Stimulated activated CD8-positive, alpha-beta memory T cell treated with anti-CD3 and anti-CD28 coated beads, Interleukin-4, amount 100 ng/mL, for 1 hour (primary cell): ENCODE results near the gene CD81.

Source experiments
- DNase-seq, 2 donors: peaks; one replicate each; pipeline ENCODE4 v3.0.0-alpha.2; 2020; ENCODE audit warnings: low read depth in 2 of 2, low spot score in 1 of 2

CD81 gene

DNA sequence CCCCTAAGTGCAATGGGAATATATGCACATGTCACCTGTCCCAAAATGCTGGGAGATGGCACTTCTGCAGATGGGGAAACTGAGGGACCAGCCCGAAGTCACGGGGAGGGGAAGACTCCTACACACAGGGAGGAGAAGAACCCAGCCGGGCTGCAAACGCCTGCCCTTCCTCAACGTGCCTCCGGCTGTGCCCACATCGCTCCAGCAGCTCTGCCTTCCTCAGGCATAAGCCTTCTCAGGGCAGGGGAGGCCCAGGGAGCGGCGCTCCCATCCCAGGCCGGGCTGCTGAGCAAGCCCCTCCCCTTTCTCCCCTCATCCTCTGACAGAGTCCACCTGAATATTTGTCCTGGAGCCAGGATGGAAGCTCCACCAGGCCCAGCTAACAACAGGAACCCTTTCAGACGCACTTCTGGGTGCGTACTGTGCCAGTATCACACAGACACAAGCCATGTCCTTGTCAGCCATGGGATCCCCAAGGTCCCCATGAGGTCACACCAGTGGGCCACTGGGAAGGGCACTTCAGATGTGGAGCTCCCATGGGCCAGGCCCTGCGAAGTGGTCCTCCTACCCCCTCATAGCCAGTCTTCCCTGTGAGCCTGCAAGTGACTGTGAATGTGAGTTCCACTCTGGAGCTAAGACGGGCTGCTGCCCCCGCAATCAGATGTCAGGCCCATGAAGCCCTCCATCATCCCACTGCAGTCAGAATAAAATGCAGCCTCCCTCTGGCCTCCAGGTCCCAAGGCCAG, 2.5 kb upstream of the CD81 start:
- no peak for DNase-seq

DNA sequence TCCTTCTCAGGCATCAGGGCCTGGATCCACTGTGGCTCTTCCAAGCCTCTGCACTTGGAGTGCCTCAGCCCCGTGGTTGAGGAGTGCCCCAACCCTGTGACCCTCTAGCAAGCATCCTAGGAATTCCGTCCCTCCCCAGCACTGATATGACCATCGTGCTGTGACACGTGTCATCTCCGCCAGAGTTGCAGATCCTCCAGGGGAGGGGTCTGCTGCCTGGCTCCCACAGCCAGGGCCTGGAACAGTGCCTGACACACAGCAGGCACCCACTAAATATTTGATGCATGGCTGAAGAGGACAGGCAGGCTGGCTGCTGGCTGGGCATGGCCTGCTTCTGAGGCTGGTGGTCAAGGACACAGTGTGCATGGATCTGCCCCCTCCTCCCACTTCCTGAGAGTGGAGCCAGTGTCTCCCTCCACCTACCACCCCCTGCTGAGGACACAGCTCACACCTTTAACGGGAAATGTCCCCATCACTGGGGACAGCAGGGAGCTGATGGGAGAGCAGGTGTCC, 1.7 kb upstream of the CD81 start:
- DNase-seq: no peak

DNA sequence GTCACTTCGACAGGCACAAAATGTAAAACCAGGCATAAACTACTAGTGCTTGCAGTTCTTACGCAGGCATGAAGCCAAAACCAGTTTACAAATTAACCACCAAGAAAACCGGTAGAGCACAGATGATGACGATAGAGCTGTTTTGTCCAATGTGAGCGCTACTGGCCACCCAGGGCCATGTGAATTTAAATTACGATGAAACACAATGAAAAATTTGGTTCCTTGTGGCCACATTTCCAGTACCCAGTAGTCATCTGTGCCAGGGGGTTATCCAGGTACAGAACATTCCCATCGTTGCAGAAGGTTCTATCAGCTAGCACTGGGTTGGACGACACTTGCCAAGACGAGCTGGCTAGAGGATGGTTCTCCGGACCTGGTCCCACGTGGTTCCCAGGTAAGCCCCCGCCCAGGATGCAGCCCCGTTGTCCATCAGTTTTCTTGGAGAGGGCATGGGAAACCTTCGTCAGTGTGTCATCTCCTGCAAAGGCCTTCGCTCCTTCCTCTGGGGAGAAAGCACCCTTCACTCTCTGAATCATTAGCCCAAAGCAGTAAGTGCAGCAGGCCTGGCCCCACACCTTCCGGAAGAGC, 1.1 kb upstream of the CD81 start:
- DNase-seq: no peak

DNA sequence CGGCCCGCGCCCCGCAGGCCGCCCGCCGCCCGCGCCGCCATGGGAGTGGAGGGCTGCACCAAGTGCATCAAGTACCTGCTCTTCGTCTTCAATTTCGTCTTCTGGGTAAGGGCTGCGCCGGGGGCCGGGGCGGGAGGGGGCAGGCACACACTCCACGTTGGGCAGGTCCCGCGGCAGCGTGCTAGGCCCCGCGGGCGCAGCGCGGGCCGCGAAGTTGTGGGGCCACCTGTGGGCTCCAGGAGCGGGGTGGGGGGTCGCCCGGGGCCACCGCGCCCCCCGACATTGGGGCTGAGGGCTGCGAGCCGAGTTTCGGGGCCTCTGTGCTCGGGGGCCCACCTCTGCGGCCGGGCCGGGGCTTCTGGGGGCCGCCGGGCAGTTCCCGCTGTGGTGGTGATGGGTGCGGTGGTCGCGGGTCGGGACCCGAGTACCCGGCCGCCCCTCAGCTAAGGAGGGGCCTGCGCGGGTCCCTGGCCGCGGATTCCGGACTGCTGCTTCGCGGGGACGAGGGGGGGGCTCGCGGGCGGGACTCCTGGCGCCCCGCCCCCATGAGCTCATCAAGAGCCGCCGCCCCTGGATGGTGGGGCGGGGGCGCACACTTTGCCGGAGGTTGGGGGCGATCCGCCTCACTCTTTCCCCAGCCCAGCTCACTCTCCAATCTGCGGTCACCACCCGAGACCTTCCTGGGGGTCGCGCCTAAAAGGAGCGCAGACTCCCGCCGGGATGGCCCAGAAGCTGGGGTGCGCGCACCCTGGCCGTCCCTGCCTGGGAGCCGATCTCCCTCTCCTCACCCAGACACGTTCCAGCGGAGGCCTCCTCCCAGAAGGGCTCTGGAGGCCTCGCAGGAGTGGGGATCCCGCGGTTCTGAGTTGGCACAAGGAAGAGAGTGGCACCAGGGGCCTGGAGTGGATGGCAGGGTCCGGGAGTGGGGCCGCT, 667 bp downstream of the CD81 start:
- DNase-seq: no peak

DNA sequence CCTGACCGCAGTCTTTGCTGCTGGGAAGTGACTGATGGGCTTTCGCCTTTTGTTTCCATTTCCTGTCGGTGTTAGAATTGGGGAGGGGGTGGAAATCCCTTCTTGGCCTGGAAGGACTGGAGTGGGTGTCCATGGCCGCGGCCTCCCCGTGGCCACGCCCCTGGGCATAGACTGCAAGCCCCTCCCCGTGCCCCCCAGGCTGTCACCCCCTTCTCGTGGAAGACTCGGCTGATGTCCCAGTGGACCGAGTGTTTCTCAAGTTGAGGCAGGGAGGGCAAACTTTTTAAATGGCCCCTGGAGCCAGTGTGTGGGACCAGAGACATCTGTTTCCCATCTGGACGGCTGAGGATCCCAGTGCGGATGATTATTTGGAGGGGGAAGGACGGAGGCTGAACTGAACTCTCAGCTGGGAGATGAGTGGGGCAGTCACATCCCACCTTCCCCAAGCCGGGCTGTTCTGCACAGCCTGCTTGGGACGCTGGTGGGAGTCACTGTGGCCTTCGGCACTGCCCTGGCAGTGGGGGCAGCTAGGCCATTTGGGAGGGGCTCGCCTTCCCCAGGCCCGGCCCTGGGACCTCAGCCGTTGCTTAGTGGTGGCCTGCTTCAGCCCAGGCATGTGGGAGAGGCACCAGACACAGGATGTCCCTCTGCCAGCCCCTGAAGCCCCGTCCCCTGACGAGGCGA, 1.6 kb downstream of the CD81 start:
- DNase-seq: no peak

DNA sequence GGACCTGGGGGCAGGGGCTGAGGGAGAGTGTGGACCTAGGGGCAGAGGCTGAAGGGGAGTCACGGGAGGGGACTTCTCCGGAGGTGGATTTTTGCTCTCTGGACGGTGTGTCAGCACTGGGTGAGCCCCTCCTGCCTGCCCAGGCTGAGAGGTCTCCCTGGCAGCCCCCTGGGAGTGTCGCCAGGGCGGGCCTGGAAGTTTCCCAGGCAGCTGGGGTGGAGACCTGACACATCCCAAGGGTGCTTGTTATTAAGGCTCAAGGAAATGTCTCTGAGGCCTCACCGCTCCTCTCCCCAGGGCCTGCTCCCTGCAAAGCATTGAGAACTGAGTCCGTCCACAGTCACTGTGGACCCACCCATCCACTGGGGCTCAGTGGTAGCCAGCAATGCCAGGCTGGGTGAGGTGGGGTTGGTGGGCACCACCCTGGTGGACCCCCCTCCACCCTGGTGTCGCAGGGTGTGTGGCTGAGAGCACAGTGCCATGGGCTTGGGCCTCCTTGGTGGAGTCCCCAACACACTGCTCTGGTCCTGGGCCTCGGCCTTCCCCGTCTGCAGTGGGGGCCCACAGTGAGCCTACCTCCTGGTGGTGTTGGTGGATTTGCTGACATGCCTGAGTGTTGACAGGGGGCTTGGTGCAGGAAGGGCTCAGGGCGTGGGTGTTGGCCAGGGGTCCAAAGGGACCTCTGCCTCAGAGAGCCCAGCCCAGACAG, 2.5 kb downstream of the CD81 start:
- no peak for DNase-seq

DNA sequence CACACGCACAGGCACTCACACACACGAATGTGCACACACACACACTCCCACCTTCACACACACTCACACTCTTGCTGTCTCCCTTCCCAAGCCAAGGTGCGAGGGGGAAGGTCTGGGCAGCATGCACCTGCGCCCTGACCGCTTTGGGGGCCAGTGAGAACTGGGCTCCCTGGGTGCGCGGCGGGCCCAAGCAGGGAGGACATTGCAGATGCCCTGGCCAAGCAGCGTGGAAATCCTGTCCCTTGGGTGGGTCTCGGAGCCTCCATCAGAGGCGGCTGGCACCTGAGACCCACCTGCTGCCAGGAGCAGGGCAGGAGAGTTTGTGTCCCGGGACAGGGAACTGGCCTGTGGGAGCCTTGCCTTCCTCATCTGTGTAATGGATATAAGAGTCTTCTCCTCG, 3.3 kb downstream of the CD81 start:
- no peak for DNase-seq

DNA sequence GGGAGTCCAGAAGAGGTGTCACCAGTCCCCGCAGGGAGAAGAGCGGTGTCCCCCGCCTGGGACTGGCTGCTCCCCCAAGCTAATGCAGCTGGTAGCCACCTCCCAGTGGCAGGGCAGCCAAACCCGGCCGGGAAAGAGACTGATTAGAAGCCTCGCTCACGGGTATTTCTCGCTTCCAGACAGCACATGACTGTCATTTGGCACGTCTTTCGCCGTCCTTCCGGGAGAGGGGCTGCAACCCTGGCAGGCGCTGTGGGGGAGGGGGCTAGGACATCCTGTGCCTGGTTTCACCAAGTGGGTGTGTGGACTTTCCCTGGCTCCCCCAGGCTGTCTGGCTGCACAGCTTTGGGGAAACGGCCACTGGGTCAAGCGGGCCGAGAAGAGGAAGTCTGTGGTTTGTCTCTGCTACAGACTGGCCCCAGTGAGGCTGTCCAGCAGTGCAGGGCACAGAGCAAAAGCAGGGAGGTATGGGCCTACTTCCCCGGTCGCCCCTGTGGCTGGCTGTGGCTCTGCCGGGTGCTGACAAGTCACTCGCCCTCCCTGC, 3.8 kb downstream of the CD81 start:
- no peak for DNase-seq

DNA sequence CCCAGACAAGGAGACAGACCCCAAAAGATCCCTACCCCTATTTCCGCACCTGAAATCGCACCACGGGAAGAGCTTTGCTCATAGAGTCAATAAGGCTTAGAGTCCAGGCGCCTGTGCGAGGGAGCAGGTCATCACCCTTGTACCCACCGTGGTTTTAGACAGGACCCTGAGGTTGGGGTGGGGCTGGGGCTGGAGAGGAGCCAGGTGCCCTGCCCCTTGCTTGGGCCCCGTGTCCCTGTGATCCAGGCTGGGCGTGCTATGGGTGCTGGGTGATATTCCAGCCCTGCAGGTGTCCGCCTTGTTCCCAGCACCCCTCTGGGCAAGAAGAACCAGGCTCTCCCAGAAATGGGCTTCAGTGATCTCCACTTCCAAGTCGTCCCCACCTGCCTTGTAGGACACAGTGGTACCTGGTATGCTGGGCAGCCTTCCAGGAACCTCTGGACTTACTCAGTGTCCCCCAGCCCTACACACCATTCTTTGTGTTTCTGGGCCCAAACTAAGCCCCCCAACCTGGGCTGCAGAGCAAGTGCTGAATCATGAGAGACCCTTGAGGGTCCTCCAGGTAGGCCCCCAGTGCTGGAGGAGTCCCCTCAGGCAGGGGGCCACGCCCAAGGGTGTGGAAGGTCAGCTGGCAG, 4.5 kb downstream of the CD81 start:
- DNase-seq: no peak

DNA sequence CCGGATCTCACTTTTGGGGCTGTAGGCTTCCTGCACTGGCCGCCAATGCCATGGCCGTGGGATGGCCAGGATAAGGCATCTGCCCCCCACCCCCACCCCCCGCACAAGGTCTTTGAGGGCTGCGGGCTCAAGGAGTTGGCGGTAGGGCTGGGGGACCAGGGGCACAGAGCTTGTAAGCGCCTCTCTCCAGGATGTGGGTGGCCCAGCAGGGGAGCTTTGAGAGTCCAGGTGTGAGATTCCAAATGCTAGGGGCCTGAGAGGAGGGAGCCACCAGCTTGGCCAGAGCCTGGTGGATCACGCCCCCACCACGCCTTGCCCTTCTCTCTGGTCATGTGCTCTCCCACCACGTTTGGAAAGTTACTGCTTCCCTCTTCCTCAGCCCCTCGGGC, 5.0 kb downstream of the CD81 start:
- no peak for DNase-seq

DNA sequence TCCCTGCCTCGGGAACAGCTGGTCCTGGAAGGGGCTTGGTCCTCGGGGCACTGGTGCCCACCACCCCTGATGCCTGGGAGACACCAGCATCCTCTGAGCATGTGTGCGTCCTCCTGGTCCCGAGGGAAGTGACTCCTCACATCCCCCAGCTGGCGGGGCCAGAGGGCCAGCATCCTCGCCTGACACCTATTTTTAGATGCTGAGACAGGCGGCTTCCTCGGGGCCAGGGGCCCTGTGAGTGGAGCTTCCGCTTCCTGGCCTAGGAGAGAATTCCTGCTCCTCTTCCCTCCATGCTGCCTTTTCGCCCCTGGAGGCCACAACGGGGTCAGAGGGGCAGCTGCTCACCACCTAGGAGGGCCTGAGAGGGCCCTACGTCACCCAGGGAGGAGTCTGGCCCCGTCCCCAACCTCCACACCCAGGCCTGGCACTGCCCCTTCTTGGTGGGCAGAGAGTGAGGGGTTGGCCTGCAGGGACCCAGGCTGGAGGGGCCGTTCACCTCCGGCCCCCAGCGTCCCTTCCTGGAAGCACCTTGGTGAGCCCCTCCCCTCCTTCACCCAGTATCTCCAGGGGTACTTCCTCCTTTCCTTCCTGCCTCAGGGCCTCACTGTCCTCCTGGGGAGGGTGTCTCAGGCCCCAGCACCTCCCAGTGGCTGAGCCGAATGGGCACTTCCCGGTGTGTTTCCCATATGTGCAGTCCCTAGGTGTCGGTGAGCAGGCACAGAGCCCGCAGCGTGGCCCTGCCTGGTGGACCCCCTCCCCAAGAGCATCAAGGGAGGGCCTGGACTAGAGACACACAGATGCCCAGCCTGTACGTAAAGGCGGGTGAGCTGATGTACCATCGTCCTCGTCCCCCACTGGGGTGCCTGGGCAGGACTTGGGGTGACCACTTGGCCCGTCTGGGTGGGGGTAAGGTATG, 6.1 kb downstream of the CD81 start:
- no peak for DNase-seq

DNA sequence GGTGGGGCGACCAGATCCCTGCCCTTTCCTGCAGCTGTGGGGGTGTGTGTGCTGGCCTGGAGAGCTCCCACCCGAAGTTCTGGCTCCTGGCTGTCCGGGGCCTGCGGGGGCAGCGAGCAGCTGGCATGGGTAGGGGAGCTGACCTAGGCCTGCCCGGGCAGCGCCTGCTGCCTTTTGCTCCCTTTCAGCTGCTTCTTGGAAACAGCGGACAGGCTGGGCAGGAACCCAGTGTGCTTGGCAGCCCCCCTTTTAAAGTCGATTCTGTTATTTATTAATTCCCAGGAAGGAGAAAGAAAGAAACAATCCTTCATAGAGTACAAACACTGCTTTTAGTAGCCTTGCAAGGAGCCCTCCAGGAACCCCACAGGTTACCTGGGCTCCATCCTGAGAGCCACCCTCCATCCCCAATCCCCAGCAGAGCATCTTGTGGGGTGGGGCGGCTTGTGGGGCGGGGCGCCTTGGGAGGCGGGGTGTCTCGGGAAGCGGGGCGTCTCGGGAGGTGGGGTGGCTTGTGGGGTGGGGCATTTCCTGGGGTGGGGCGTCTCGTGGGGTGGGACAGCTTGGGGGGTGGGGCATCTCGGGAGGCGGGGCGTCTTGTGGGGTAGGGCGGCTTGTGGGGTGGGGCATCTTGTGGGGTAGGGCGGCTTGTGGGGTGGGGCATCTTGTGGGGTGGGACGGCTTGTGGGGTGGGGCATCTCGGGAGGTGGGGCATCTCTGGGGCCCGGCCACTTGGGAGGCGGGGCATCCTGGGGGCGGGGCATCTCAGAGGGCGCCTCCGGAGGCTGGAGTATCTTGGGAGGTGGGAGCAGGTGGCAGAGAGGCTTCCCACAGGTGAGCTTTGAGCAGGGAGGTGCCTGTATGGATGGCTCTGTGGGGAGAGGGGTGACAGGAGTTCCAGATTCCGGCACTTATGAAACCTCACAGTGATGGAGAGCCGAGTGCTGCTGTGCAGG, 7.0 kb downstream of the CD81 start:
- DNase-seq: no peak

DNA sequence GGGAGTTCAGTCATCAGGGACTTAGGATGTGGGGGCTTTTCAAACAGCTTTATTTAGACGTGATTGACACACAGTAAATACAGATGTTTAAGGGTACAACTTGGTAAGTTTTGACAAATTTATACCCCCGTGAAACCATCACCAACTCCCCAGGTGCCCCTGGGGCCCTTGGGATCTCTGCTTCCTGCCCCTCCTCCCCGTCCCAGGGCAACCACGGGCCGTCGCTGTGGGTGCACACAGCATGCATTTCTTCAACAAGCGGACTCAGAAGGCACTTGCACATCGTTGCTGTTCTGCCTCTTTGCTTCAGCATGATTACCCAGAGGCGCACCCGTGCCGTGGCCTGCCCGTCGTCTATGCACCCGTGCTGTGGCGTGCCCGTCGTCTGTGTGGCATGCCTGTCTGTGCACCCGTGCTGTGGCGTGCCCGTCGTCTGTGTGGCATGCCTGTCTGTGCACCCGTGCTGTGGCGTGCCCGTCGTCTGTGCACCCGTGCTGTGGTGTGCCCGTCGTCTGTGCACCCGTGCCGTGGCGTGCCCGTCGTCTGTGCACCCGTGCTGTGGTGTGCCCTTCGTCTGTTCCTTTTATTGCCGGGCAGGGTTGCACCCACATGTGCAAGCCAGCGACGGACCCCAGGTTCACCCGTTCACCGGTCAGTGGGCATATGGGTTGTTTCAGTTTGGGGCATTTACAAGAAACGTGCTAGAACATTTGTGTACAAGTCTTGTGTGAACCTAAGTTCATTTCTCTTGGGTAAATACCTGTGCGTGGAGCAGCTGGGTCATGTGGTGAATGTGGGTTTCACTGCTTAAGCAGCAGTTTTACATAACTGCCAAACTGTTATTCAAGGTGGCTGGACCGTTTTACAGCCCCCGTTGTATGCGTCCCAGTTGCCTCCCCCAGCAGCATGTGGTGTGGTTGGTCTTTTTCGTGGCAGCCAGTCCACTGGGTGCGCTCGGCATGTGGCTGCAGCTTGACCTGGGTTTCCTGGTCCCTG, 8.3 kb downstream of the CD81 start:
- no peak for DNase-seq

DNA sequence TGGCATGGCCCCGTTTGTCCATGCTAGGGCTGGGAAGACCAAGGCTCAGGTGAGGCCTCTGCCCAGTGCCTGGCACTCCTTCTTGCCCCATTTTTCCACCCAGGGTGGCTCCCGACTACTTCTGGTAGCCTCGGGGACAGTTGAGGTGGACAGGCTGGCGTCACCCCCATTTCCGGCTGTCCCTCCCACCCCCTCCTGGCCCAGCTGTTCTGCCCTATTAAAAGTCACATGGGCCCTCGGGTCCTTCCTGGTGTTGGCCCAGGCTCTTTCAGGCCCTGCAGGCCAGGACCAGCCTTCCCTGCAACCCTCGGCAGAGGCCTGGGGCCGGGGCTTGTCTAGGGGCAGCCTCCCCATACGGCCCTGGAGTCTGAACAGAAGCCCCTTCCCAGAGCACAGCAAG, 9.5 kb downstream of the CD81 start:
- no peak for DNase-seq

DNA sequence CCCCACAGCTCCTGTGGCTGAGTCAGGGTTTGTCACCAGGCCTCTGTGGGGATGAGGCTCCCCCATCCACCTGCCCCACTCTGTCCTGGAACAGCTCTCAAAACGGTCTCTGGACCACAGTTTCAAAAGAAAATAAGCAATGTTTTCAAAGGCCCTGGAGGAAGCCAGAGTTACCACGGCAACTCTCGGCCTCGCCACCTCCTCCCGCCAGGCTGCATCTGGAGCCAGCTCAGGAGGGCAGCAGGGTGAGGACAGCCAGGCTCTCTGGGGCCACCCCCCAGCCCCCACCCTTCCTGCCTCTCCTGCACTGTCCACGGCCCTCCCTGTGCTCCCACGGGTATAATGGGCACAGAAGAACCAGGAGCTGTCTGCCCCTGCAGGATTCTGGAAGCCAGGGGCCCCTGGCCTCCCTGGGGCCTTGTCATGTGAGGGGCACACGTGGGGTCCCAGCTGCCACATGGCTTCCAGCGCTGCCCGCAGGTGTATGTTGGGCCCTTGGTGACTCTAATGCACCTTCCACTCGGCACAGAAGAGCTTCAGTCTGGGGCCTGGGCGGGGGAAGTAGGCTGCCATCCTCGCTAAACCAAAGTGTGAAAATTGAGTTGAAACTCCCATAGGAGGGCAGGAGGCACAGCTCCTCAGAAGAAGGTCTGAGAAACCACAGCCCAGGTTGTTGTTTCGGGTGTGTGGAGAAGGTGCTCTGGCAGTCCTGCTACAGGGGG, 10.3 kb downstream of the CD81 start:
- no peak for DNase-seq
